Measurements from ENCODE around the gene CCDC188.

GRCh38 chr22:20106205-20106848 lies 44.5 kb downstream of the CCDC188 start:
- TF ChIP-seq CTCF (conservative IDR thresholded peaks at IDR 0.05 in 1 of 2, IDR thresholded peaks at IDR 0.05 in 1 of 2; ENCODE audit: low read depth in 1 of 2, low read length in 2 of 2) (no peak), EZH2 (IDR thresholded peaks at IDR 0.05; ENCODE audit: low read length, missing control alignments) (no peak)

Data from fibroblast of lung (primary cell).